Activated CD8-positive, alpha-beta memory T cell treated with anti-CD3 and anti-CD28 coated beads, Interleukin-2, amount 50 U/mL, for 24 hours (primary cell): ENCODE data around the gene NFE2L1.
A peak's percentile ranks its signal among the peaks of the same experiment; 100 is the strongest.
"Not testable (repeated sequence)": the region's sequence is repeated elsewhere in the genome, so short reads cannot be mapped to it uniquely, and the experiment has no call there.

Experiments
- DNase-seq: peaks from one replicate; pipeline ENCODE4 v3.0.0-alpha.2; 2020; ENCODE audit errors: extremely low read depth

NFE2L1 gene

GRCh38 chr17:48067808-48068207, 19.6 kb downstream of the NFE2L1 start:
- DNase-seq, result not testable (repeated sequence)

GRCh38 chr17:48068491-48068961, 20.4 kb downstream of the NFE2L1 start:
- no peak for DNase-seq

DNA sequence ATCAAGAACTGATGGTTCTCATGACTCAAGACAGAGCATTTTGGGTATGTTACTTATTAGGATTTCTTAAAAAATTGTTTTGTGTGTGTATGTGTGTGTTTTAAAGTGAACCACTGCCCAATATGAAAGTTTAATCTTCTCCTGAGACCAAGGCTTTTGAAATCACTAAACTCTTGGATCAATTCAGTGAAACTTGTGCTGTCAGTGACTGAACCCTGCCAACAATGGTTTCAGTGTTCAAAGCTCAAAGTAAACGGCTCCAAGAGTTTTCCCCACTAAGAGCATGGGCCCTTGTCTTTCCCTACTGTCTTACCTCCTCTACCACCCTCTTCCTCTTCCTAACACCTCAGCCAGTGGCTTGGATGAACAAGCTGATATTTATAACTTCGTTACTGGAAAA, 22.0 kb downstream of the NFE2L1 start:
- no peak for DNase-seq

DNA sequence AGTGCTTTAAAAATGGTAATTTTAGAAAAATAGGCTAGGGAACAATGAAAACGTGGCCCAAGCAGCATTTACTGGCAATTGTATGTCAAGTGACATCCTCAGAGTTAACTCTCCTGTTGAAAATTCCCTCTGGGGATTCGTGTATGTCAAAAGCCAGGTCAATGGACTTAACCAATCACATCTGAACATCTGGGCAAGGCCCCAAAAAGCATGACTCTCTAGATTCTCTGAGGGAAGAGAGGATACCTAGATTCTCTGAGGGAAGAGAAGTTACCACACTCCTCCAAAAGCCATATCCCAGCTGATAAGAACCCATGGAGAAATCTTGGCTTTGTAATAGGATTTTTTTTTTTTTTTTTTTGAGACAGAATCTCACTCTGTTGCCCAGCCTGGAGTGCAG, 23.5 kb downstream of the NFE2L1 start:
- no peak for DNase-seq

GRCh38 chr17:48072811-48073210, 24.7 kb downstream of the NFE2L1 start:
- DNase-seq, result not testable (repeated sequence)

DNA sequence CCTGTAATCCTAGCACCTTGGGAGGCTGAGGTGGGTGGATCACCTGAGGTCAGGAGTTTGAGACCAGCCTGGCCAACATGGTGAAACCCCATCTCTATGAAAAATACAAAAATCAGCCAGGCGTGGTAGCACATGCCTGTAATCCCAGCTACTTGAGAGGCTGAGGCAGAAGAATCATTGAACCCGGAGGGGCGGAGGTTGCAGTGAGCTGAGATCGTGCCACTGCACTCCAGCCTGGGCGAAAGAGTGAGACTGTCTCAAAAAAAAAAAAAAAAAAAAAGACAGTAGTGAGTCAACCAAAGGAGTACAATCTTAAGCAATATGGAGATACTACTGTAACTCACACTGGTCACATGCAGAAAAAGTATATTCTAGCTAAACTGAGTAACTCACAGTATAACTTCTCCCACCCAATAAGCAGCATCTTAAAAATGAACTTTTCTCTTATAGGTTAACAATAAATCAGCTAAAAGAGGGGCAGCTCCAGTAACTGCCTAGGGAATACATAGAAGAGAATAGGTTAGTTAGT, 25.5 kb downstream of the NFE2L1 start:
- not testable (repeated sequence) for DNase-seq

DNA sequence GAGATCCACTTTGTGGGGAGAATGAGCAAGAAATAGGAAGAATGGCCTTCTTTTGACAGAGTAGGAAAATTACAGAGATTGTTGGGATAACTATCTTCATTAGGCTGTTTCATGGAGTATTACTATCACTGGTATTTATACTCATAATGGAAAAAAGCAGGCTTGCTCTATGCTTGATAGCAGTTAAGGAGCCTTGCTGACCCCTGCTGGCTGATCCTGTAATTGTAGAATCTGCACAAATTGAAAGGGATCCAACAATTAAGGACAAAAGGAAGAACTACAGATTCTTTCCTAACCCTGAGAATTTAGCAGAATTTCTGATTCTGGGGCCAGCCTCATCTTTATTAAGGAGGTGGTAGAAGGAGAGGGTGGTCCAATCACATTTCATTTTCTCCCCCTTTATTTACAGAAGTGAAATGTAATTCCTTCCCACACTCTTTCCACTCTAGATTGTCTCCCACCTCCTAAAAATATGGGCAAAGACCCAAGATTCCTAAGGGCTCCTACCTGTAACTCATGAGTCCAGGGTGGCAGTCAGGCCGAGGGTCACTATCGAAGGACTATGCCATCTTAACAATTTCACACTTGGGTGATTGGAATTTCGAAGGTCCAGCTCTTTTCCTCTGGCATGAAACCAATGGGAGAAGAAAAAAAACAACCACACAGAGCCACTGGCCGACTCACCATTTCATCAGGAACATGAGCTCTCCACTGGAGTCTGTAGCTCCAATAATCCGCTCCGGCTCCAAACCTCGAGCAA, 26.3 kb downstream of the NFE2L1 start:
- DNase-seq, result peak; percentile 54

DNA sequence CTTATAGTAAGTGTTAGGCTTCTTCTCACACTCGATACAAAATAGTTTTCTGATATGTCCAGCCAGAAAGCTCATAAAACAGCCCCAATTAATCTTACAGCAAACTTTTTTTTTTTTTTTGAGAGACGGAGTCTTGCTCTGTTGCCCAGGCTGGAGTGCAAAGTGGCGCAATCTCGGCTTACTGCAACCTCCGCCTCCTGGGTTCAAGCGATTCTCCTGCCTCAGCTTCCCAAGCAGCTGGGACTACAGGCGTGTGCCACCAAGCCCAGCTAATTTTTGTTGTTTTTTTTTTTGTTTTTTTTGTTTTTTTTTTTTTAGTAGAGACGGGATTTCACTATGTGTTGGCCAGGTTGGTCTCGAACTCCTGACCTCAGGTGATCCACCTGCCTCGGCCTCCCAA, 29.0 kb downstream of the NFE2L1 start:
- DNase-seq, result not testable (repeated sequence)

- DNase-seq, result no peak
These were observed 33.7 kb downstream of the NFE2L1 start for GRCh38 chr17:48081858-48082257.

DNA sequence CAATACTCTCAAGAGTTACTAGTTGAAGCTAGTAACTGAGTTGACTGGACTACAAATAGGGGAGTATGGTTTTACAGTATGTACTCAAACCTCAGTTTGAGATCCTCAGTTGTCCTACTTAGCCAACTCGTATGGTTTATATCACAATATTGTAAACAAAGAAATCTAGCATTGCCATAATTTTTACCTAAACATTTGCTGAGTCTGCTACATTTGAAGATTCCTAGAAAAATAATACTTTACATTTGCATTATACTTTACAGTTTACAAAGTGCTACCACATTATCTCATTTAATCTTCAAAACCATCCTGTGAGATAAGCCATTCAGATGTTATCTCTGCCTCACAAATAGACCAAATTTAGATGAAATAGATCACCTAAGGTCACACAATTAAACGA, 36.8 kb downstream of the NFE2L1 start:
- no peak for DNase-seq

DNA sequence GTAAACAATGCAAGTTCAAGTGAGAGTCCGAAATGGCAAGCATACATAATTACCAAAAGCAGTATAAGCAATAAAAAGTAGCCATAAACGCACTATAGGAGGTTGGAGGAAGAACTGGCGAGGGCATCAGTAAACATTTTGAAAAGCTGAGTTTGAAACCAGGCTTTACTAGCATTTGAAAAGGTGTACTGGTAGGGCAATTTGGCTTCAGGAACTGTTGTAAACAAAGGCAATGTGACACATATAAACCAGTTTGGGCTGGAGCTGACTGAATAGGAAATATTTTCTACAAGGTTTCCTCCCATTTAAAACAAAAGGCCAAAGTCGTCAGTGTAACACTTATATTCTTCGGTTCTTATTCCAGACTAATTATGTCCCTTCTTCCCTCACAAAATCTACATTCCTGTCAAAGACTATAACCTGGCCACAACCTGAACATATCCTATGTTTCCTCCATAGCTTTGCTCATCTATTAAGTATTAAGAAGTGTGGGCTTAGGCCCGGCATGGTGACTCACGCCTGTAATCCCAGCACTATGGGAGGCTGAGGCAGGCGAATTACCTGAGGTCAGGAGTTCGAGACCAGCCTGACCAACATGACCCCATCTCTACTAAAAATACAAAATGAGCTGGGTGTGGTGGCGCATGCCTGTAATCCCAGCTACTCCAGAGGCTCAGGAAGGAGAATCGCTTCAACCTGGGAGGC, 45.3 kb downstream of the NFE2L1 start:
- DNase-seq, result no peak

GRCh38 chr17:48095611-48096010, 47.5 kb downstream of the NFE2L1 start:
- no peak for DNase-seq

GRCh38 chr17:48100160-48100559, 52.0 kb downstream of the NFE2L1 start:
- DNase-seq, result no peak

- no peak for DNase-seq
These were observed 52.4 kb downstream of the NFE2L1 start for GRCh38 chr17:48100591-48101011.

GRCh38 chr17:48101012-48101720, 53.0 kb downstream of the NFE2L1 start, which contains the start of gene CBX1:
Gene CBX1 (minus strand): TSS chr17:48101478. CDS start chr17:48077004, 24,474 bp downstream.
- peak; percentile 82 for DNase-seq

GRCh38 chr17:48102043-48102750, 54.0 kb downstream of the NFE2L1 start:
- no peak for DNase-seq

GRCh38 chr17:48102798-48103715, 54.9 kb downstream of the NFE2L1 start:
- DNase-seq, result no peak

DNA sequence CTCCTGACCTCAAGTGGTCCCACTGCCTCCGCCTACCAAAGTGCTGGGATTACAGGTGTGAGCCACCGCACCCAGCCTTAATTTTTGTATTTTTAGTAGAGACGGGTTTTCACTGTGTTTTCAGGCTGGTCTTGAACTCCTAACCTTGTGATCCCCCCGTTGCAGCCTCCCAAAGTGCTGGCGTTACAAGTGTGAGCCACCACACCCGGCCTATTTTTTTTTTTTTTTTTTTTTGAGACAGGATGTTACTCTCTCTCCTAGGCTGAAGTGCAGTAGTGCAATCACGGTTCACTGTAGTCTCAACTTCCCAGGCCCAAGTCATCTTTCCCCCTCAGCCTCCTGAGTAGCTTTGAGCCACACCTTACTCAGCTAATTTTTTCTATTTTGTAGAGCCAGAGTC, 56.3 kb downstream of the NFE2L1 start:
- no peak for DNase-seq

GRCh38 chr17:48106802-48107136, 58.6 kb downstream of the NFE2L1 start:
- DNase-seq, result no peak
